HuH-7.5 (cell line): ENCODE data around the gene SURF6.
"Not testable (repeated sequence)": the region's sequence is repeated elsewhere in the genome, so short reads cannot be mapped to it uniquely, and the experiment has no call there.

Experiments used
- DNase-seq: peaks from one replicate; pipeline ENCODE4 v3.0.0; 2011; ENCODE audit warnings: low spot score

The SURF6 gene

DNA sequence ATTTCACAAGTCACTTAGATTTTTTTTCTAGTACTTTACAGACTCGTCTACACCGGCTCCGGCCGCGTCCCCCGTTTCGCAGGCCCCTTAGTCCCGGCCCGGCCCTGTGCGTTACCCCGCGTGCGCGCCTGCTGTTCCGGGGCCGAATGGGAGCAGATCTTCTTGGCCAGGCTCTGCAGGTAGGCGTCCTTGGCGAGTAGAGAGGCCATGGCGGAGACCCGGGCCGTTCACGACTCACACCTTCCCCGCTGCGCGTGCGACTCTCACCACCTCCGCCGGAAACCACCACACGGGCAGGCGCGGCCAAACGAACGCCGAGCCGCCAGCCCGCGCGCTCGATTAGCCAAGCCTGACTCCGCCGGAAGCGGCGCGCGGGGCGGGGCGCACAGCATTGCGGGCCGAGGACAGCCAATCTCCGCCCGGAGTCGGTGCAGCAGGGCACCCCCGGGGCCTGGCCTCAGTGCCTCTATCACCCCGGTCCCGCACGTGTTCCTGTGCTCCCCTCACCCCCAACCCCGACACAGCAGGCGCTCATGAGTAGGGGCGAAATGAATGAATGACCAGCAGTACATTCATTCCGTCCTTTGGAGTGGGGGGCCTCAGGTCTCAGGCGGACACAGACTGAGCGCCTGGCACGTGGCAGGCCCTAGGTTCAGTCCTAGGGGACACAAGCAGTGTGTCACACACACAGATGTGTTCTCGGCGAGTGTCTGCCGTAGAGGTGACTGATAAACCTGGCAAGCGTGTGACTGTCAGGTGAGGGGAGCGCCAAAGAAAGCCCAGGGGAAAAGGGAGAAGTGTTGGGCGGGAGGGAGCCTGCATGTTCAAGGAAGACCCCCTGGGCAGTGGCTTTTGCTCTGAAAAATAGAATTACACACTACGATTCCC lies at the start of gene SURF6:
Gene SURF6, minus strand, starts transcription at position 265 of the 888 bp plus-strand sequence. Its CDS starts 56 bp downstream, at position 209.
- DNase-seq = peak; percentile 92

DNA sequence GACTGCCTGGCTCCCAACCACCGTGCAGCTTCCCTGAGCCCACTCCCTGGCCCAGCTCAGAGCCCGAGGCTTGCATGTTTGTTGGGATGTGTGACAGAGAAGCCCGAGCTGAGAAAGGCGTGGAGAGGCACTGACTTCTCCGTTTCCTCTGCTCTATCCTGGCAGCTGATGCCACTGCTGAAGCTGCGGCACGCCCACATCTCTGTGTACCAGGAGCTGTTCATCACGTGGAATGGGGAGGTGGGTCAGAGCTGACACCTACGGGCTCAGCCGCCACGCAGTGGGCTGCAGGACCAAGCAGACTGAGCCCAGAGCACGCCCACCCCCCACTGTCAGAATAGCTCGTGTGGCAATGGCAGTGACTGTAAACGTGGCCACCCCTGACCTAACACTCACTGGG lies 49.5 kb upstream of the SURF6 start:
- DNase-seq = no peak

DNA sequence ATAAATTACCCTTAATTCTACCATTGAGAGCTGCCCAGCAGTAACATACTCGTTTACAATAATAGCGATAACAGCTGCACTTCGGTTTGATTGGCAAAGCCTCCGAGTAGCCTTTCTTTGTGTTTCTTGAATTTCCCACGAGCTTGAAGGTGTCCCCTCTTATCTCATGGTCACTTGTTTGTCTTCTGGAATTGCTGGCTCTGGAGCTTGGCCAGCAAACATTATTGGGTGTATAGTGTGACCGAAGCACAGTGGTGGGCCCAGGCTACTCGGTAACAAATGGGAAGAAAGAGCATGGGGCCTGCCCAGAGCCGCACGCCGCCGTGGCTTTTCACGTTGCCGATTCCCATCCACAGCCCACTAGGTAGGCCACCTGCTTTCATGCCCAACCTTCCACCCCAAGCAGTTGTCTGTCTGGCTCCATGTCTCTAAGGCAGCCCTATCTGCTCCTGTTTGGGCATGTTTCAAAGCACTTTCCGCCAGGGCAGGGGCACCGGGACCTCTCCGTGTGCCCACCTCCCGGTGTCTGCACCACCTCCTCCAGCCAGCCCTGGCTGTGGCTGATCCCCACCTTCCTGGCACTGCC lies 48.8 kb upstream of the SURF6 start:
- DNase-seq = no peak

DNA sequence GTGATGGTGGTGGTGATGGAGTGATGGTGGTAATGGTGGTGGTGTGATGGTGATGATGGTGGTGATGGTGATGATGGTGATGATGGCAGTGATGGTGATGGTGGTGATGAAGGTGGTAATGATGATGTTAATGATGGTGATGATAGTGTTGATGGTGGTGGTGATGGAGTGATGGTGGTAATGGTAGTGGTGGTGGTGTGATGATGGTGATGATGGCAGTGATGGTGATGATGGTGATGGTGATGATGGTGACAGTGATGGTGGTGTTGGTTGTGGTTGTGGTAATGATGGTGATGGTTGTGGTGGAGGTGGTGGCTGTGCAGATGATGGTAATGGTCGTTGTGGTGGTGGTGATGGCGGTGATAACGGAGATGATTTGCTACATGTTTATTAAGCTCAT lies 47.5 kb upstream of the SURF6 start:
- no peak for DNase-seq

DNA sequence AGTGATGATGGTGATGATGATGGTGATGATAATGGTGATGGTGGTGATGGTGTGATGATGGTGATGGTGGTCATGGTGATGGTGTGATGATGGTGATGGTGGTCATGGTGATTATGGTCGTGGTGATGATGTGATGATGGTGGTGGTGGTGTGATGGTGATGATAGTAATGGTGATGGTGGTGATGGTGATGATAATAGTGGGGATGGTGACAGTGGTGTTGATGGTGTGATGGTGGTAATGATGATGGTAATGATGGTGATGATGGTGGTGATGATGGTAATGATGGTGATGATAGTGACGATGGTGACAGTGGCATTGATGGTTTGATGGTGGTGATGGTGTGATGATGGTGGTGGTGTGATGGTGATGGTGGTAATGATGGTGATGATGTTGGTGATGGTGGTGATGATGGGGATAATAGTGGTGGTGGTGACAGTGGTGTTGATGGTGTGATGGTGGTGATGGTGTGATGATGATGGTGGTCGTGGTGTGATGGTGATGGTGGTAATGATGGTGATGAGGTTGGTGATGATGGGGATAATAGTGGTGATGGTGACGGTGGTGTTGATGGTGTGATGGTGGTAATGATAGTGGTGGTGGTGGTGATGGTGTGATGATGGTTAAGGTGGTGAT lies 46.6 kb upstream of the SURF6 start:
- no peak for DNase-seq

DNA sequence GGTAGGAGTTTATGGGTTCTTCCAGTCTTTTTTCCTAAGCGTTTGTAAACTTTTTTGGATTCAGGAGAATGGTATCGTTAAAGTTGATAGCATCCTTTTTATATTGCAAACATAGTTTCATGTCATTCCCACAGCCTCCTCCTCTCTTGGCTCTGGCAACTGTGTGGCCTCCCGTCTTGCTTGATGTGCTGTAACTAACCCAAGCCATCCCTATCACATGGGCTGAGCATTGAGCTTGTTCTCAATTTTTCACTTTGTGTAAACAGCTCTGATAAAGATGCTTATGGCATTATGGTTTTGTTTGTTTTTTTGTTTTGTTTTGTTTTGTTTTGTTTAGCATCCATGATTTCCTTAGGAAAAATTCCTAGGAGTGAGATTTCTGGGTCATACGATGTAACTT lies 44.7 kb upstream of the SURF6 start:
- DNase-seq = no peak

DNA sequence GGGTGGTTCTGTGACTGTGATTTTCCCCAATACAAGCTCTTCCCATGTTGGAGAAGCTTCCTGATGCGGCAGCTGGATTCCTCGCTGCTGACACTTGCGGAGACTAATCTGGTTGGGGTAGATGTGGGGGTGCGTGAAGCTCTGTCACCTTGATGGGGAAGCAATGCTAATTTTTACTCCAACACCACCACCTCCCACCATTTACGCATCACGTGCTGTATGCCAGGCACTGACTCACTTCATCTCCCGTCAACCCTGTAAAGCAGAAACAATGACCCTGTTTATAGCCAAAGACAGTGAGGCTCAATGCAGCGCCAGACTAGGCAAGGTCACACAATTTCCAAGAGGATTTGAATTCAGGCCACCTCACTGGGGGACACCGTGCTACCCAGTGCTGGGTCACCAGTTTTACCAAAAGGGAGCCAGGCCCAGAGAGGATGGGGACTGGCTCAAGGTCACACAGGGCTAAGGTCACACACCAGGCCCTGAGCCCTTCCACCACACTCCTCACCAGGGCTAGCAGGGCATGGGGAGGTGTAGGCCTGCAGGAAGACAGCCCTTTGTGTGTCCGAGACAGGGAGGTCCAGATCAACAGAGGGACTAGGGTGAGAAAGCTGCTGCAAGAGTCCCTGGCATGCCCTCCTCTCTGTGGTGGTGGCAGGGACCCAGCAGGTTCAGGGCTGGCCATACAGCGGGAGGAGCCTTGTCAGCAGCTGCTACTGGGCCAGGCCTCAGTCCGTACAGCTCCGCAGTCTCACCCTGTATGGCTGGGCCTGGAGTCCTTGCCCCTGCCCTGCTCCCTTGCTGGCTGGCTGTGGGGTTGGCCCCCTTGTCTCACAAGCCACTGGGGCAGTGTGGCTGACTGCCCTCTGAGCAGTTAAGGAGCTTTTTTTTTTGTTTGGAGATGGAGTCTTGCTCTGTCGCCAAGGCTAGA lies 43.4 kb upstream of the SURF6 start:
- no peak for DNase-seq

DNA sequence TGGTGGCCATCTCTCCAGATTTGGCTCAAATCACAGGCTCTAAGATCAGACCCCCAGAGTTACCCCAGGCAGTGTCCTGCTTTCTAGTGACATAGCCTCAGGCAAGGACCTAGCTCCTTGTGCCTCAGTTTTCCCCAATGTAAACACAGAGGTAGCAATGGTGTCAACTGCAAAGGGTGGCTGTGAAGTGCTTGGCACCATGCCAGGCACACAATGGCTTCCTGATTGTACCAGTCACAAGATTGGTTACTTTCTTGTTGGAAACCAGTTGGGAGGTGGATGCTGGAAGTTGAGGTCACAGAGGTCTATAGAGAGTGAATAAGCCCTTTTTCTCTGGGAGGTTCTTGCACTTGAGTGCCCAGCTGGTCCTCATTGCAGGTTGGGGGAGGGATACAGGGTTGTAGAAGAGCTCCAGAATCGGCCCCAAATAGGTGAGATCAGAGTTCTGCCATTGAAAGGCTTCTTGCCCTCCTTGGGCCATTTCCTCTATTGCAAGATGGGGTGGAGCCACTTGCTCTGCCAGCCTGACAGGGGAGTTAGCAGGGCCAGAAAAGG lies 42.5 kb upstream of the SURF6 start:
- no peak for DNase-seq

DNA sequence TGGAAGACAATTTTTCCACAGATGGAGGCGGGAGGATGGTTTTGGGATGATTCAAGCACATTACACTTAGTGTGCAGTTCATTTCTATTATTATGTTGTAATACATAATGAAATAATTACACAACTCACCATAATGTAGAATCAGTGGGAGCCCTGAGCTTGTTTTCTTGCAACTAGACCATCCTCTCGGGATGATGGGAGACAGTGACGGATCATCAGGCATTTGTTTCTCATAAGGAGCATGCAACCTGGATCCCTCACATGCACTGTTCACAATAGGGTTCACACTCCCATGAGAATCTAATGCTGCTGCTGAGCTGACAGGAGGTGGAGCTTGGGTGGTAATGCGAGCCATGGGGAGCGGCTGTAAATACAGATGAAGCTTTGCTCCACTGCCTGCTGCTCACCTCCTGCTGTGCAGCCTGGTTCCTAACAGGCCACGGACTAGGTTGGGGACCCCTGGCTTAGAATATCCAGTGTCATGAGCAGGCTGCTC lies 41.8 kb upstream of the SURF6 start:
- DNase-seq = no peak

DNA sequence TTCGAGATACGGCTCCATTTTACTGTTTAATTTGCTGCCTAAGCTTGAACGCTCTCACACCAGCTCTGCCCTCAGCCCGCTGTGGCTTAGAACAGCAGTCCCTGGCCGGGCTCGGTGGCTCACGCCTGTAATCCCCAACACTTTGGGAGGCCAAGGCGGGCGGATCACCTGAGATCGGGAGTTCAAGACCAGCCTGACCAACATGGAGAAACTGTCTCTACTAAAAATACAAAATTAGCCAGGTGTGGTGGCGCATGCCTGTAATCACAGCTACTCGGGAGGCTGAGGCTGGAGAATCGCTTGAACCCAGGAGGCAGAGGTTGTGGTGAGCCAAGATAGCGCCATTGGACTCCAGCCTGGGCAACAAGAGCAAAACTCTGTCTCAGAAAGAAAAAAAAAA lies 41.3 kb upstream of the SURF6 start:
- not testable (repeated sequence) for DNase-seq

DNA sequence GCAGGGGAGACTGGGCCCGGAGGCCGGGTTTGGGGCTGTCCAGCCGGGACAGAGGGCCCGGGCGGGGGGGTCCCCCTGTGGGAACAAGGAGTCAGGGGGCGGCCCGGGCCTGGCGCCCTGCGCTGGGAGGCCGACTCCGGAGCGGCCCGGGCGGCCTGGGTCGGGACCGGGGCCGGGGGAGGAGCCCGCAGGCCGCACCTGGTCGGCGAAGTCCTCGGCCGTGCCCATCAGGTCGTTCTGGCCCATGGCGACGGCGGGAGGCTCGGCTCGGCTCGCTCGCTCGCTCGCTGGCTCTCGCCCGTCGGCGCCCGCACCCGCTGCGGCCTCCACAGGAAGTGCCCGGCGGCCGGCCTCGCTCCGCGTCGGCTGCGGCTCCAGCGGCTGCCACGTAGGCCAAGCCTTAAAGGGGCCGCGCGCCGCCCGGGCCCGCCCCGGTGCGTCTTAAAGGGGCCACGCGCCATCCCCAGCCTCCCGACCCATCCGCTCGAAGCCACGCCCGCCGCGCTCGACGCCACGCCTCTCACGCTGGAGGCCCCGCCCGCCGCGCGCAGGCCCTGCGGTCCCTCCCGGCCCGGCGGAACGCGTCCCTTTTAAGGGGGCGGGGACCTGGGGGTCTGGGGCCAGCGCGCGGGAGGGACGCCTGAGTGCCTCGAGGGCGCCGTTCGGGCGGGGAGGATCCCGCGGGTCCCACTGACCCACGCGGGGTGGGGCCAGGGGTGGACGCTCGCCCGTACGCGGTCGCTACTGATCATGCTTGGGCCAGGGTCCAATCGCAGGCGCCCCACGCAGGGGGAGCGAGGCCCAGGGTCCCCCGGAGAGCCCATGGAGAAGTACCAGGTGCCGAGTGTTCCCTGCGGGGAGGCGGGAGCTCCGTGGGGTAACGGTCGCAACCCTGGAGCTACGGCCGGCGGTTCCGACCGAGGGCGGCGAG lies 40.0 kb upstream of the SURF6 start, which contains the start of the genes STKLD1 and SURF4:
Gene STKLD1, plus strand, starts transcription at position 643 of the 931 bp plus-strand sequence. Its CDS starts 108 bp downstream, at position 751.
Gene SURF4, minus strand, starts transcription at position 337 of the 931 bp plus-strand sequence. Its CDS starts 91 bp downstream, at position 246.
- DNase-seq = peak; percentile 99

DNA sequence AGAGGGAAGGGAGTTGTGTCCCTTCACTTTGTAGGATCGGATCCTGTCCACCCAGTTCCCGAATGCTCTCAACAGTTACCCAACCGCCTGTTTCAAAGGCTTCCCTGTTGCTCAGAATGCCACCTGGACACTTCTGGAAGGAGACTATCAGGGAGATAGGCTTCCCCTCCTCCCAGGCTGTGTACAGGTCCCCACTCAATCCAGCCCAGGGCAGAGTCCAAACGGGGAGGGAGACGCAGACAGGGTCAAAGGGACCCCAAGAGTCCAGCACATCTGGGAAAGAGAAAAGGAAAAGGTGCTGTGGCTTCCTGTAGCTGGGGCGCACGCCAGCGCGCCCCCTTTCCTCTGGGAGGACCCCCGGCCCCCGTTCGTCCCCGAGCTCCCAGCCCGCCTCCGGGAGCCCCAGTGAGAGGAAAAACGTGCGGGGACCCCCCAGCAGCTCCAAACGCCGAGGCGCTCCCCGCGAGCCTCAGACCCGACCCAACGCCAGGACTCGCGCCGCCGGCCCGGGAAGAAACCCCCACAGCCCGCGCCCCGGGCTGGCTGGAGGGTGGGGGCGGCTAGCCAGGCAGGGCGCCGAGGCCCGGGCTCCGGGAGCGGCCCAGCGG lies 39.2 kb upstream of the SURF6 start:
- peak; percentile 73 for DNase-seq

DNA sequence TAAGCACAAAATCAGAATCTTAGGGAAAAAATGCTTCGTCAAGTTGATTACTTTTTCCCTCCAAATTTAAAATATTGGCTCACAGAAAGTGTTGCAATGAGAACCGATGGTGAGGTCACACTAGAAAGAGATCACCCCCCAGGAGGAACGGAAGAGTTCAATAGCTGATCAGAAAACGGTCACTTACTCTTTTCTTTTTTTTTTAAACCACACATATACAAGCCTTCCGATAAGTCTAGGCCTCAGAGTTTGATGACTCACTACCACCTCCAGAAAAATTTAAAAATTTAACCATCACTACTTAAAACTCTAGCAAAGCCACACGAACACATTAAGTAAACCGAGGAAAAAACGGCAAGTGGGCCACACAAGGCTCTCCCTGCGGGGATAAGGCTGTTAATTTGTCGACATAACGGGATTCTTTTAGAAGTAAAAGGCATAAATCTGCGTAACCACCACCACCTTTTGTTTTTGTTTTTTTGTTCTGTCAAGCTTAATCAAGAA lies 38.7 kb upstream of the SURF6 start:
- no peak for DNase-seq

DNA sequence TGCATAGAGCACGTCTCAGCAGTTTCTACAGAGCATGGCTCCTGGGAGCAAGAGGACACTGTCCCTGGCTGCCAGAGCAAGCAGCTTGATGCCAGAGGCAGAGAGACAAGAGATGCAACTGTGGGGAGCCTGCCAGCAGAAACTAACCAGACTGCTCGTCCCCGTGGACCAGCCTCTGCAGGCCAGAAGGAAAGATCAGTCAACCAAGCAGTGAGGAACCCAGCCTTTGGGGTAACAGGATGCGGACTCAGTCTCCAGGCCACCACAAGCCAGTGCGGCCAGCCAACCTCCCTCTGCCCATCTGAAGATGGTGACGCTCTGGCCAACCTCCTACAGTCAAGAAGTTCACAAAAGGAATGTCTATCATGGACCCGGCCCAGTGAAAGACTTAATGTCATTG lies 36.2 kb upstream of the SURF6 start:
- DNase-seq = no peak

DNA sequence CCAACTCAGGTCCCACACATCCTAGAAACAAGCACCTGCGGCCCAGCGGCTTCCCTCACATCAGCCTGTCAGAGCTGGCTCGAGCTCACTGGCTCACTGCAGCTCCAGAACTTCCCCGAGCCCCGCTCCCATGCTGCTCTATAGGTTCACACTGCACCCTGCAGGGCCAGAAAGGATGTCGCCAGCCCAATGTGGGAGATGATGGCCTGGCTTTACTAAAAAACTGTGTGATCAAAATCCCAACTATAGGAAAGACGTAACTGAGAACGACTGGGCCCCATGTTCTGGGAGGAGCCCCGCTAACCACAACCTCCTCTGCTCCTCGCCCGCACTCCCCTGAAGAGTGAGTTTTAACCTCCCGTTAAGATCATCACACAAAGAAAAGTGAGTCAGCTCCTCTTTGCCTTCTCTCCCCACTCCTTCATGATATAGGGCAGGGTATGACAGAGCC lies 35.3 kb upstream of the SURF6 start:
- DNase-seq = no peak

DNA sequence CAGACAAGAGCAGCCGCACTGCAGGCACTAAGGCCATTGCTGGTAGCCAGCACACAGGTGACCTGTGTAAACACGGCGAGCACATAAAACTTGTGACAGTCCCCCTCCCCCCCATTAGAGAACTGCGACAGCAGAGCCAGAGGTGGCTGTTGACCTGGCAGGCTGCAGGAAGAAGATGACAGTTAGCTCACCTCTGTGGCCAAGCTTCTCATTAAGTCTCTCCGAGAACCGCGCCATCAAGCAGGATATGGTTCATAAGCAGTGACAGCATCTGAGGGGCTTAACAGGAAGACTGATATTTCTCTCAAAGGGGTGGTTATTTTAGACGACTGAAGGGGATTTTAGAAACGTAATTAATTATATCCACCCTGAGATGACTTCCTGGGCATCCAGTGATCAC lies 34.7 kb upstream of the SURF6 start:
- DNase-seq = no peak

DNA sequence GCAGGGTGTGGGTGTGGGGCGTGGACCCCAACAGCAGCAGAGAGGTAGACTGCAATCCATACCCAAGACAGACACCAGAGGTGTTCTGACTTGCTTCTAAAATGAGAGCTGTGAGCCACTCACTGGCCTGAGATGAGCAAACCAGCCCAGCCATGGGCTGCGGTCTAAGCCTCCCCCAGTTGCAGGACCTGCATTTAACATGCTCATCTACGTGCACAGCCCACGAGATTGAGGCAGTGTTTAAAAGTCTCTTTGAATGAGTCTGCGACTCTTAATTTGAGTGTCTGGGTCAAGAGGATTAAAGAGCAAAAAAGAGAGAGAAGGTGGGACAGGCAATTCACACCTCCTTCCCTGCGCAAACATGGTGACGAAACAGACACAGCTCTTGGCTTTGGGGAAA lies 33.9 kb upstream of the SURF6 start:
- DNase-seq = no peak

DNA sequence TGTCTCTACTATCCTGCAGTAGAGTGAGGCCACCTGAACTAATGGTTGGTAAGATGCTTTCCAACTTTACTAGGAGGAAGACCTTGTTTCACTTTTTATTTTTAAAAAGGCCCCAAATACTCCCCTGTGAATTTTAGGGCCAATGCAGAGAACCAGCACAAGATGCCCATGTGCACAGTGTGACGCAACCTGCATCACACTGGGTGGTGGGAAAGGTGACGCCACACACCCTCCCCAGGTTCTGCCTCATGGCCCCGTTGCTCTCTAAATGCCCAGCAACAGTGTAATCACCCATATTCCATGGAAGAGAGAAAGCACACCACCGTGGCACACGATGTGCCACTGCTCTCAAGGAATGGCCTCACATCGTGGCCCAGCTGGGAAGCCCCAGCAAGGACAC lies 33.4 kb upstream of the SURF6 start:
- no peak for DNase-seq

DNA sequence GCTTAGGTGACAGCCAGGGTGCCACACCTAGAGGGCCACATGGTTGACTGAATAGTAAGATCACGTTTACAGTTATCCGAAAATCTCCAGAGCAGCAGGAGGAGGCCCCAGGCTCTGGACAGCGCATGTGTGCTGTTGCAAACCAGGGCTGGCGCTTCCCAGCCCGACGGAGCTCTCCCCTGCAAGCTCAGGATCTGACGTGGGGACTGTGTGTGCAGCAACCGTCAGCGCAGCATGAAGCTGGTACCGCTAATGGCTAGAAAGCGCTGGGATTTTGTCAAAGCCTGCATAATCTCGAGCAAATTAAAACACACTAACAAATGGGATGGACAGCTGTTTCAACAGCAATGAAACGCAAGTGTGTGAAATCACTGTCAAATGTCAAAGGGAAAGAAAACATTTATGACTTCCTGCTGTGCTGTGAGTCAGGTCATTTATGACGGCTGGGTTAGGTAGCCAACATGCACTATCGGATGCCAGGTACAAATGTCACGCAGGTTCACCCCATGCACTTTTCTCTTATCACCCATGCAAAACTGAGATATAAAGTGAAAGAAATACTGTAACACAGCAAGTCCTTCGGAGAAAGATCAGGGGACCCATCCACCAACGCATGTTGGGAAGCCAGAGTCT lies 32.4 kb upstream of the SURF6 start:
- DNase-seq = no peak
